ENCODE data around the gene ZFAND3. TPM values are rescaled to one million over a fixed set of nuclear protein-coding genes. Genes with fewer than 3 reads are reported as not detected.
"Not testable (repeated sequence)": the region's sequence is repeated elsewhere in the genome, so short reads cannot be mapped to it uniquely, and the experiment has no call there.

Gene ZFAND3
- total RNA-seq, 1 donor from 2014 or later, result 56.3 TPM

GRCh38 chr6:37946057-37946456 is 126.5 kb downstream of the ZFAND3 start:
- CTCF ChIA-PET, result no interaction called here
- DNase-seq (no peak), ATAC-seq (ENCODE audit: low read depth) (no peak)
- no peaks in the 10 kb centered on the region for H3K9me3 Mint-ChIP-seq
- H3K4me3 Mint-ChIP-seq, result no peak overlapping the region
- no peak for TF ChIP-seq CTCF (IDR thresholded peaks at IDR 0.05)
- POLR2A ChIA-PET, result no interaction called here
- H3K36me3 Mint-ChIP-seq (ENCODE audit: low read depth), result peaks cover 5% of the 10 kb centered on the region
- H3K27me3 Mint-ChIP-seq, result no peaks in the 10 kb centered on the region
- peaks cover 65% of the 10 kb centered on the region for H3K4me1 Mint-ChIP-seq
- intact Hi-C loops (cut with micrococcal nuclease), result no loop called here
- H3K27ac Mint-ChIP-seq, result no peak overlapping the region

- DNase-seq (no peak), ATAC-seq (ENCODE audit: low read depth) (no peak)
- H3K27me3 Mint-ChIP-seq, result no peaks in the 10 kb centered on the region
- CTCF ChIA-PET, result no interaction called here
- peaks cover 5% of the 10 kb centered on the region for H3K36me3 Mint-ChIP-seq (ENCODE audit: low read depth)
- POLR2A ChIA-PET, result interaction anchor here (0.6 kb wide), 1 partner anchor 29 kb away, joined by 6 read pairs; no protein-coding TSS in a partner anchor
- intact Hi-C loops (cut with micrococcal nuclease), result no loop called here
- TF ChIP-seq CTCF (IDR thresholded peaks at IDR 0.05), result no peak
- no peak overlapping the region for H3K4me3 Mint-ChIP-seq
- H3K4me1 Mint-ChIP-seq, result peaks cover 74% of the 10 kb centered on the region
- no peak overlapping the region for H3K27ac Mint-ChIP-seq
- no peaks in the 10 kb centered on the region for H3K9me3 Mint-ChIP-seq
These were observed 127.9 kb downstream of the ZFAND3 start for GRCh38 chr6:37947468-37947867.

- intact Hi-C loops (cut with micrococcal nuclease); POLR2A ChIA-PET; H3K27ac Mint-ChIP-seq; H3K4me3 Mint-ChIP-seq; H3K27me3 Mint-ChIP-seq; ATAC-seq (ENCODE audit: low read depth); H3K36me3 Mint-ChIP-seq (ENCODE audit: low read depth); CTCF ChIA-PET; DNase-seq; H3K9me3 Mint-ChIP-seq: not testable (repeated sequence)
- peaks cover 72% of the 10 kb centered on the region for H3K4me1 Mint-ChIP-seq
These were observed 129.1 kb downstream of the ZFAND3 start for GRCh38 chr6:37948584-37948983.

GRCh38 chr6:37952027-37952426 is 132.5 kb downstream of the ZFAND3 start:
- H3K27me3 Mint-ChIP-seq, result no peaks in the 10 kb centered on the region
- DNase-seq (no peak), ATAC-seq (ENCODE audit: low read depth) (no peak)
- no peak for TF ChIP-seq CTCF (IDR thresholded peaks at IDR 0.05)
- H3K36me3 Mint-ChIP-seq (ENCODE audit: low read depth), result peaks cover 5% of the 10 kb centered on the region
- no peak overlapping the region for H3K27ac Mint-ChIP-seq
- peaks cover 40% of the 10 kb centered on the region for H3K4me1 Mint-ChIP-seq
- intact Hi-C loops (cut with micrococcal nuclease), result no loop called here
- POLR2A ChIA-PET, result interaction anchor here (0.5 kb wide), 1 partner anchor 18 kb away, joined by 3 read pairs; no protein-coding TSS in a partner anchor
- CTCF ChIA-PET, result interaction anchor here (1.1 kb wide), 1 partner anchor 9 kb away, joined by 3 read pairs; no protein-coding TSS in a partner anchor
- H3K4me3 Mint-ChIP-seq, result no peak overlapping the region
- no peaks in the 10 kb centered on the region for H3K9me3 Mint-ChIP-seq

- H3K4me1 Mint-ChIP-seq, result peaks cover 45% of the 10 kb centered on the region
- TF ChIP-seq CTCF (IDR thresholded peaks at IDR 0.05), result no peak
- POLR2A ChIA-PET, result interaction anchor here (1.0 kb wide), 1 partner anchor 136 kb away, joined by 4 read pairs; the partner anchor contains the start of gene ZFAND3
- H3K9me3 Mint-ChIP-seq, result no peaks in the 10 kb centered on the region
- H3K27ac Mint-ChIP-seq, result no peak overlapping the region
- H3K4me3 Mint-ChIP-seq, result no peak overlapping the region
- intact Hi-C loops (cut with micrococcal nuclease), result no loop called here
- no peak for ATAC-seq (ENCODE audit: low read depth)
- no peak for DNase-seq
- CTCF ChIA-PET, result no interaction called here
- no peaks in the 10 kb centered on the region for H3K27me3 Mint-ChIP-seq
- H3K36me3 Mint-ChIP-seq (ENCODE audit: low read depth), result no peaks in the 10 kb centered on the region
These were observed 135.3 kb downstream of the ZFAND3 start for GRCh38 chr6:37954791-37955190.

GRCh38 chr6:37956711-37957275 is 137.3 kb downstream of the ZFAND3 start:
- no peak for TF ChIP-seq CTCF (IDR thresholded peaks at IDR 0.05)
- no peak overlapping the region for H3K4me3 Mint-ChIP-seq
- ATAC-seq (ENCODE audit: low read depth) (no peak), DNase-seq (no peak)
- peaks cover 45% of the 10 kb centered on the region for H3K4me1 Mint-ChIP-seq
- H3K27me3 Mint-ChIP-seq, result no peaks in the 10 kb centered on the region
- H3K9me3 Mint-ChIP-seq, result no peaks in the 10 kb centered on the region
- no peaks in the 10 kb centered on the region for H3K36me3 Mint-ChIP-seq (ENCODE audit: low read depth)
- ChIA-PET POLR2A (no interaction called here), CTCF (no interaction called here)
- intact Hi-C loops (cut with micrococcal nuclease), result no loop called here
- no peak overlapping the region for H3K27ac Mint-ChIP-seq
